ENCODE data around the gene CYP46A1.

Gene CYP46A1

GRCh38 chr14:99673305-99674063 lies 10.6 kb upstream of the CYP46A1 start:
- no peak for TF ChIP-seq POLR2AphosphoS5 (IDR thresholded peaks at IDR 0.05; ENCODE audit: low read depth, low read length)
- TF ChIP-seq FOXP2 (optimal IDR thresholded peaks at IDR 0.05; ENCODE audit: borderline replicate concordance, extremely low read depth, extremely low read length, insufficient read depth) = no peak
- TF ChIP-seq, protein P1, sequence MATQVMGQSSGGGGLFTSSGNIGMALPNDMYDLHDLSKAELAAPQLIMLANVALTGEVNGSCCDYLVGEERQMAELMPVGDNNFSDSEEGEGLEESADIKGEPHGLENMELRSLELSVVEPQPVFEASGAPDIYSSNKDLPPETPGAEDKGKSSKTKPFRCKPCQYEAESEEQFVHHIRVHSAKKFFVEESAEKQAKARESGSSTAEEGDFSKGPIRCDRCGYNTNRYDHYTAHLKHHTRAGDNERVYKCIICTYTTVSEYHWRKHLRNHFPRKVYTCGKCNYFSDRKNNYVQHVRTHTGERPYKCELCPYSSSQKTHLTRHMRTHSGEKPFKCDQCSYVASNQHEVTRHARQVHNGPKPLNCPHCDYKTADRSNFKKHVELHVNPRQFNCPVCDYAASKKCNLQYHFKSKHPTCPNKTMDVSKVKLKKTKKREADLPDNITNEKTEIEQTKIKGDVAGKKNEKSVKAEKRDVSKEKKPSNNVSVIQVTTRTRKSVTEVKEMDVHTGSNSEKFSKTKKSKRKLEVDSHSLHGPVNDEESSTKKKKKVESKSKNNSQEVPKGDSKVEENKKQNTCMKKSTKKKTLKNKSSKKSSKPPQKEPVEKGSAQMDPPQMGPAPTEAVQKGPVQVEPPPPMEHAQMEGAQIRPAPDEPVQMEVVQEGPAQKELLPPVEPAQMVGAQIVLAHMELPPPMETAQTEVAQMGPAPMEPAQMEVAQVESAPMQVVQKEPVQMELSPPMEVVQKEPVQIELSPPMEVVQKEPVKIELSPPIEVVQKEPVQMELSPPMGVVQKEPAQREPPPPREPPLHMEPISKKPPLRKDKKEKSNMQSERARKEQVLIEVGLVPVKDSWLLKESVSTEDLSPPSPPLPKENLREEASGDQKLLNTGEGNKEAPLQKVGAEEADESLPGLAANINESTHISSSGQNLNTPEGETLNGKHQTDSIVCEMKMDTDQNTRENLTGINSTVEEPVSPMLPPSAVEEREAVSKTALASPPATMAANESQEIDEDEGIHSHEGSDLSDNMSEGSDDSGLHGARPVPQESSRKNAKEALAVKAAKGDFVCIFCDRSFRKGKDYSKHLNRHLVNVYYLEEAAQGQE (IDR thresholded peaks at IDR 0.05; ENCODE audit: insufficient read depth in 1 of 2, low read depth in 2 of 2, low read length in 2 of 2) = no peak
- TF ChIP-seq SIN3A (IDR thresholded peaks at IDR 0.05; ENCODE audit: borderline replicate concordance, insufficient read depth, low read length) = no peak
- TF ChIP-seq TAF1 (IDR thresholded peaks at IDR 0.05; ENCODE audit: borderline replicate concordance, insufficient read depth, low read length) = no peak

GRCh38 chr14:99674064-99674650 lies 9.9 kb upstream of the CYP46A1 start:
- TF ChIP-seq, protein P1 (IDR thresholded peaks at IDR 0.05; ENCODE audit: insufficient read depth in 1 of 2, low read depth in 2 of 2, low read length in 2 of 2) = no peak
- TF ChIP-seq POLR2AphosphoS5 (IDR thresholded peaks at IDR 0.05; ENCODE audit: low read depth, low read length) = no peak
- TF ChIP-seq FOXP2 (optimal IDR thresholded peaks at IDR 0.05; ENCODE audit: borderline replicate concordance, extremely low read depth, extremely low read length, insufficient read depth) = no peak
- no peak for TF ChIP-seq TAF1 (IDR thresholded peaks at IDR 0.05; ENCODE audit: borderline replicate concordance, insufficient read depth, low read length)
- TF ChIP-seq SIN3A (IDR thresholded peaks at IDR 0.05; ENCODE audit: borderline replicate concordance, insufficient read depth, low read length) = no peak

DNA sequence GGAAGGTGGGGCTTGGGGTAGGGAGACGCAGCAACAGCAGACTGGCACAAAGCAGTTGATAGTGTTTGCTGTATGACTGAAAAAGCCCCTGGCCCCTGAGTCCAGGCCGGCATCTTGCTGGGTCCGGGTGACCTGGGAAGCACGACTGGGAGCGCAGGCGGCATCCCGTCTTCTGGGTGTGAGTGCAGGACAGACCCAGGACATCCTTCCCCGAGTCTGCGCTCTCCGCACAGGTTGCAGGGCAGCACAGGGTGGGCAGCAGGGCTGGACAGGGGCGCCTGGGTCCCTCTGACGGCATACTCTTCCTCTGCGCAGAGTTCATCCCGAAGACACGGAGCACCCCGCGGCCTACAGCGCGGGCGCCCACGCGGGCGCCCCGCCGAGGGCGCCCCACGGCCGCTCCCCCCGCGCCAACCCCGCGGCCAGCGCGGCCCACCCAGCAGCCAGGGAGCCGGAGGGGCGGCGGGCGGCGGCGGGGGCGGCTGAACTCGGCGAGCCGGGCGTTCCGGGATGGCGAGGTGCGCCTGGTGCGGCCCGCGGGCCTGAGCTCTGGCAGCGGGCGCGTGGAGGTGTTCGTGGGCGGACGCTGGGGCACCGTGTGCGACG lies 9.2 kb upstream of the CYP46A1 start:
- TF ChIP-seq TAF1 (IDR thresholded peaks at IDR 0.05; ENCODE audit: borderline replicate concordance, insufficient read depth, low read length) = no peak
- no peak for TF ChIP-seq FOXP2 (optimal IDR thresholded peaks at IDR 0.05; ENCODE audit: borderline replicate concordance, extremely low read depth, extremely low read length, insufficient read depth)
- no peak for TF ChIP-seq POLR2AphosphoS5 (IDR thresholded peaks at IDR 0.05; ENCODE audit: low read depth, low read length)
- TF ChIP-seq SIN3A (IDR thresholded peaks at IDR 0.05; ENCODE audit: borderline replicate concordance, insufficient read depth, low read length) = no peak
- TF ChIP-seq, protein P1 (IDR thresholded peaks at IDR 0.05; ENCODE audit: insufficient read depth in 1 of 2, low read depth in 2 of 2, low read length in 2 of 2) = no peak

DNA sequence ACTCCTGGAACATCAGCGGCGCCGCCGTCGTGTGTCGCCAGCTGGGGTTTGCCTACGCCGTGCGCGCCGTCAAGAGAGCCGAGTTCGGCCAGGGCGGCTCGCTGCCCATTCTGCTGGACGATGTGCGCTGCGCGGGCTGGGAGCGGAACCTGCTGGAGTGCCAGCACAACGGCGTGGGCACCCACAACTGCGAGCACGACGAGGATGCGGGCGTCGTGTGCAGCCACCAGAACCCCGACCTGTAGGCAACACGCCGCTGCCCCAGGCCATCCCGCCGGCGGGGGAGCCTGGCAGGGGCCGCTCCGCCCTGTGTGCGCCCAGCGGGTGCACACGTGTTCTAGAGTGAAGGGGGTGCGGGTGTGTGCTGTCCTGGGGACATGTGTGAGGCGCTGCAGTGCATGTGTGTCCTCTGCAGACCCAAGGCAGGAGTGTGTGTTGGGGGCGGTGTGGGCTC lies 8.7 kb upstream of the CYP46A1 start:
- TF ChIP-seq, protein P1 (IDR thresholded peaks at IDR 0.05; ENCODE audit: insufficient read depth in 1 of 2, low read depth in 2 of 2, low read length in 2 of 2) = no peak
- TF ChIP-seq SIN3A (IDR thresholded peaks at IDR 0.05; ENCODE audit: borderline replicate concordance, insufficient read depth, low read length) = no peak
- no peak for TF ChIP-seq FOXP2 (optimal IDR thresholded peaks at IDR 0.05; ENCODE audit: borderline replicate concordance, extremely low read depth, extremely low read length, insufficient read depth)
- TF ChIP-seq TAF1 (IDR thresholded peaks at IDR 0.05; ENCODE audit: borderline replicate concordance, insufficient read depth, low read length) = no peak
- no peak for TF ChIP-seq POLR2AphosphoS5 (IDR thresholded peaks at IDR 0.05; ENCODE audit: low read depth, low read length)
